Astrocyte of the spinal cord (primary cell): ENCODE measurements around the gene FLAD1.
A peak's percentile ranks its signal among the peaks of the same experiment; 100 is the strongest.

Source experiments
- DNase-seq: peaks from one replicate; pipeline ENCODE4 v3.0.0; 2011; ENCODE audit warnings: low read depth, low spot score
- H3K4me3 ChIP-seq: 2 replicates; pipeline ENCODE4 v1.5.1; 2011; ENCODE audit warnings: low read depth, mild to moderate bottlenecking, low read length, moderate library complexity
- CTCF ChIP-seq: IDR thresholded peaks from 2 replicates; pipeline ENCODE4 v1.5.1; 2012; ENCODE audit warnings: low read depth, mild to moderate bottlenecking, low read length, inconsistent platforms
- in situ Hi-C: cut with HindIII; loops from 2 replicates; pipeline ENCODE4 v1.10.0; 2017; ENCODE audit warnings: low sequenced_read_pairs

Gene FLAD1

GRCh38 chr1:154962795-154963330 lies 20.3 kb upstream of the FLAD1 start:
- no peak for TF ChIP-seq CTCF
- in situ Hi-C loops: no loop called here
- no peak for DNase-seq
- no peak overlapping the region for H3K4me3 ChIP-seq

GRCh38 chr1:154963643-154964042 lies 19.5 kb upstream of the FLAD1 start:
- no peak for DNase-seq
- in situ Hi-C loops: no loop called here
- no peak overlapping the region for H3K4me3 ChIP-seq
- no peak for TF ChIP-seq CTCF

- H3K4me3 ChIP-seq: no peak overlapping the region
- no peak for TF ChIP-seq CTCF
- DNase-seq: no peak
- in situ Hi-C loops: no loop called here
Observed at GRCh38 chr1:154964359-154964758, 18.8 kb upstream of the FLAD1 start.

GRCh38 chr1:154966111-154966510 lies 17.0 kb upstream of the FLAD1 start:
- no peak overlapping the region for H3K4me3 ChIP-seq
- DNase-seq: no peak
- in situ Hi-C loops: no loop called here
- TF ChIP-seq CTCF: no peak

- TF ChIP-seq CTCF: no peak
- in situ Hi-C loops: no loop called here
- peak overlapping the region; percentile 5 for H3K4me3 ChIP-seq
- no peak for DNase-seq
Observed at GRCh38 chr1:154967331-154967950, 15.7 kb upstream of the FLAD1 start.

GRCh38 chr1:154968731-154969130 lies 14.4 kb upstream of the FLAD1 start:
- no peak for TF ChIP-seq CTCF
- in situ Hi-C loops: no loop called here
- H3K4me3 ChIP-seq: peak overlapping the region; percentile 73
- no peak for DNase-seq
